ENCODE data around the gene PCGF5. TPM values are rescaled to one million over a fixed set of nuclear protein-coding genes. Genes with fewer than 3 reads are reported as not detected.

The PCGF5 gene
- polyA plus RNA-seq, 1 of the 3 experiments (the other 2 are of a cell fraction), result 14.5 TPM

DNA sequence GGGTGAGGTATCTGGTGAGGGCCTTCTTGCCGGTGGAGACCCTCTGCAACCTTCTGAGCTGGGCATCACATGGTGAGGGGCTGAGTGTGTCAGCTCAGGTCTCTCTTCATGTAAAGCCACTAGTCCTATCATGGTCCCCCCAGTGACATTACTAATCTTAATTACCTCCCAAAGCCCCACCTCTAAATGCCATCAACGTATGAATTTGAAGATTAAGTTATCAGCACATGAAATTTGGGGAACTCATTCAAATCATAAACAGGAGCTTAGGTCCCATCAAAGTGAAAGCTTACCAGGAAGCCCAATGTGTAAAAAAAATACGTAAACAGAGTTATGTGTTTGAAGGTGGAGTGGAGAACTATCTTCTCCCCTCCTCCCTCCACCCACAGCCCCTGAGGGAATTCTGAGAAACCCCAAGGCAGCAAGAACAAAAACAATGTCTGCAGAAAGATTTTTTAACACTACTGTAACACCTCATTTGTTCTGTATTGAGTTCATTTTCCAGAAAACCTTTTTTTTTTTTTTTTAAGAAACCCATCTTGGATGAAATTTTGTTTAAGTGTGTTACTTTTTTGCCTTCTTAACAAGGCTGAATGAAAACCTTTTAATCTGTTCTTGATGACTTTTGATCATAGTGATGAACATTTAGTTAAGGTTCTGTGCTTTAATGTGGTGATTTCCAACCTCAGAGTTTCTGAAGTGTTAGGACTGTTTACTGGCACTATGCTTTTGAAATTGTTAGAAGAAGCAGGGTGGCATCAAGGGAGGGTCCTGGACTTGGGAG lies 19.1 kb upstream of the PCGF5 start:
- no peaks in the 10 kb centered on the region for H3F3A ChIP-seq (replicated peaks; ENCODE audit: insufficient read depth)
- no peak overlapping the region for H3K4me3 ChIP-seq (ENCODE audit: low read depth in 2 of 2, low read length in 1 of 2)
- no peak overlapping the region for H3K9ac ChIP-seq
- no peak for TF ChIP-seq MXI1 (IDR thresholded peaks at IDR 0.05; ENCODE audit: low read depth, low read length)
- TF ChIP-seq RXRA (IDR thresholded peaks at IDR 0.05; ENCODE audit: borderline replicate concordance, low read depth), result no peak
- TF ChIP-seq YY1 (IDR thresholded peaks at IDR 0.05; ENCODE audit: low read depth), result no peak
- TF ChIP-seq TCF12 (IDR thresholded peaks at IDR 0.05), result no peak
- DNase-seq, result no peak
- ChIA-PET POLR2A (no interaction called here), CTCF (interaction anchor here (0.5 to 1.1 kb wide), 5 partner anchors 10 to 351 kb away, joined by 3 to 6 read pairs (median 3); no protein-coding TSS in a partner anchor)
- H4K20me1 ChIP-seq (ENCODE audit: insufficient read depth), result no peaks in the 10 kb centered on the region
- H3K27me3 ChIP-seq (ENCODE audit: insufficient read depth), result no peaks in the 10 kb centered on the region
- H2AFZ ChIP-seq (ENCODE audit: low read depth), result no peak overlapping the region
- H3K9me2 ChIP-seq, result no peaks in the 10 kb centered on the region
- peaks cover 0 to 5% of the 10 kb centered on the region in 2 experiments; a peak in 3 of 4 replicates for H3K4me1 ChIP-seq (ENCODE audit: control insufficient read depth in 1 of 2, insufficient read depth in 2 of 2, low read depth in 1 of 2, low read length in 1 of 2)
- H3K4me2 ChIP-seq, result no peak overlapping the region
- WGBS (ENCODE audit: low lambda C conversion rate), result 93% methylated on average over 3 of the region's 3 CpGs
- H3K27ac ChIP-seq (ENCODE audit: low read depth in 2 of 2, low read length in 1 of 2), result no peak overlapping the region
- no peaks in the 10 kb centered on the region for H3K9me3 ChIP-seq
- no peaks in the 10 kb centered on the region for H3K36me3 ChIP-seq (replicated peaks in 1 of 2; ENCODE audit: control insufficient read depth in 1 of 2, insufficient read depth in 2 of 2, low read length in 1 of 2)
- peaks cover 35% of the 10 kb centered on the region for H3K79me2 ChIP-seq (ENCODE audit: insufficient read depth)

DNA sequence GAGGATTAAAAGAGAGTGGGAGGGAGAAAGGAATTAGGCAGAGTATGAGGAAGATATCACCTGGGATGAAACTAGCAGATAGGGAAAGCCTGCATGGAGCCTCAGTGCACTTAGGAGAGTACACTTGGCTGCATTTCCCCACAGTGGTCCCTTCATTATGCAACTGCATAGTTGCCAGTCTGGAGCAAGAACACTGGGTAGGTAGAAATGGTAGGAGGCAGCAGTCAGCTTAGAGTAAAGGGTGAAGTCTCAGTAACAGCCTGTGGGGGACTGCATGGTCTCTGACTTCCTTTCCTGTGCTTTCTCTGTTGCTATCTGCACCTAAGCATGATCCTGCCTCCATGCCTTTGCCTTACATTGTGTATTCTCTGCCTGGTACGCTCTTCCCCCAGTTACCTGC lies 14.0 kb upstream of the PCGF5 start:
- ChIA-PET CTCF (interaction anchor here (0.7 kb wide), 1 partner anchor 350 kb away, joined by 3 read pairs; no protein-coding TSS in a partner anchor), POLR2A (no interaction called here)
- Histone ChIP-seq H3K27ac (ENCODE audit: low read depth in 2 of 2, low read length in 1 of 2) (no peak overlapping the region), H3K9ac (no peak overlapping the region), H3K4me1 (ENCODE audit: control insufficient read depth in 1 of 2, insufficient read depth in 2 of 2, low read depth in 1 of 2, low read length in 1 of 2) (peaks cover 0 to 6% of the 10 kb centered on the region in 2 experiments; a peak in 3 of 4 replicates), H3F3A (replicated peaks; ENCODE audit: insufficient read depth) (no peaks in the 10 kb centered on the region), H3K36me3 (replicated peaks in 1 of 2; ENCODE audit: control insufficient read depth in 1 of 2, insufficient read depth in 2 of 2, low read length in 1 of 2) (no peaks in the 10 kb centered on the region), H4K20me1 (ENCODE audit: insufficient read depth) (no peaks in the 10 kb centered on the region; the same call in 1 of the 2 replicates), H3K79me2 (ENCODE audit: insufficient read depth) (peaks cover 33% of the 10 kb centered on the region), H3K9me3 (no peaks in the 10 kb centered on the region), H3K27me3 (ENCODE audit: insufficient read depth) (no peaks in the 10 kb centered on the region), H3K4me3 (ENCODE audit: low read depth in 2 of 2, low read length in 1 of 2) (no peak overlapping the region), H2AFZ (ENCODE audit: low read depth) (no peak overlapping the region), H3K4me2 (no peak overlapping the region), H3K9me2 (no peaks in the 10 kb centered on the region)
- TF ChIP-seq POLR2AphosphoS5 (IDR thresholded peaks at IDR 0.05; ENCODE audit: low read depth, low read length), result no peak
- TF ChIP-seq, protein P1, sequence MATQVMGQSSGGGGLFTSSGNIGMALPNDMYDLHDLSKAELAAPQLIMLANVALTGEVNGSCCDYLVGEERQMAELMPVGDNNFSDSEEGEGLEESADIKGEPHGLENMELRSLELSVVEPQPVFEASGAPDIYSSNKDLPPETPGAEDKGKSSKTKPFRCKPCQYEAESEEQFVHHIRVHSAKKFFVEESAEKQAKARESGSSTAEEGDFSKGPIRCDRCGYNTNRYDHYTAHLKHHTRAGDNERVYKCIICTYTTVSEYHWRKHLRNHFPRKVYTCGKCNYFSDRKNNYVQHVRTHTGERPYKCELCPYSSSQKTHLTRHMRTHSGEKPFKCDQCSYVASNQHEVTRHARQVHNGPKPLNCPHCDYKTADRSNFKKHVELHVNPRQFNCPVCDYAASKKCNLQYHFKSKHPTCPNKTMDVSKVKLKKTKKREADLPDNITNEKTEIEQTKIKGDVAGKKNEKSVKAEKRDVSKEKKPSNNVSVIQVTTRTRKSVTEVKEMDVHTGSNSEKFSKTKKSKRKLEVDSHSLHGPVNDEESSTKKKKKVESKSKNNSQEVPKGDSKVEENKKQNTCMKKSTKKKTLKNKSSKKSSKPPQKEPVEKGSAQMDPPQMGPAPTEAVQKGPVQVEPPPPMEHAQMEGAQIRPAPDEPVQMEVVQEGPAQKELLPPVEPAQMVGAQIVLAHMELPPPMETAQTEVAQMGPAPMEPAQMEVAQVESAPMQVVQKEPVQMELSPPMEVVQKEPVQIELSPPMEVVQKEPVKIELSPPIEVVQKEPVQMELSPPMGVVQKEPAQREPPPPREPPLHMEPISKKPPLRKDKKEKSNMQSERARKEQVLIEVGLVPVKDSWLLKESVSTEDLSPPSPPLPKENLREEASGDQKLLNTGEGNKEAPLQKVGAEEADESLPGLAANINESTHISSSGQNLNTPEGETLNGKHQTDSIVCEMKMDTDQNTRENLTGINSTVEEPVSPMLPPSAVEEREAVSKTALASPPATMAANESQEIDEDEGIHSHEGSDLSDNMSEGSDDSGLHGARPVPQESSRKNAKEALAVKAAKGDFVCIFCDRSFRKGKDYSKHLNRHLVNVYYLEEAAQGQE (IDR thresholded peaks at IDR 0.05; ENCODE audit: low read depth, low read length), result no peak
- WGBS (ENCODE audit: low lambda C conversion rate), result 33% methylated on average over 1 of the region's 1 CpG
- DNase-seq, result no peak
